HepG2 (cell line): Measurements from ENCODE around the gene DUSP2. TPM values are rescaled to one million over a fixed set of nuclear protein-coding genes. Genes with fewer than 3 reads are reported as not detected.

Experiments
- ATAC-seq: fragments of 200-7000 bp; cut with Tn5 transposase; 3 replicates; pipeline ENCODE4 v1.9.1; 2020; ENCODE audit warnings: mild to moderate bottlenecking, moderate library complexity
- BruUV-seq: library from RNA; stranded (reverse); fragments of 400-500 nt; replicated peaks from 2 replicates; lab custom pipeline; 2021; lab: Mats Ljungman, UMichigan
- CTCF ChIA-PET: fragments of 300-600 bp; formaldehyde crosslinking; extraction: SDS; loops from one replicate; lab custom pipeline; 2021; ENCODE audit warnings: low total read pairs, inconsistent platforms, low intra/inter-chr PET ratio; lab: Yijun Ruan, JAX
- POLR2A ChIA-PET: fragments of 350-600 bp; sonication (Branson Sonifier 250); formaldehyde crosslinking; loops from one replicate; lab custom pipeline; 2020; ENCODE audit warnings: antibody characterized with exemption, inconsistent platforms; lab: Yijun Ruan, JAX
- DNase-seq: peaks from one replicate; pipeline ENCODE4 v3.0.0-alpha.2; 2015; ENCODE audit warnings: low spot score
- FAIRE-seq: peaks from 3 replicates; lab custom pipeline; 2011; peaks lifted over from hg19 to GRCh38; lab: Jason Lieb, UNC
- H2AFZ ChIP-seq: one replicate; pipeline ENCODE4 v1.6.1; 2011; ENCODE audit warnings: low read length, inconsistent platforms
- H3K27ac ChIP-seq: fragments of 300-600 bp; 3 replicates; pipeline ENCODE4 v1.8.0; 2011; ENCODE audit warnings: mixed run types, mild to moderate bottlenecking, mixed read lengths, low read length, inconsistent platforms; ENCODE audit not compliant: insufficient read depth; ENCODE audit errors: extremely low read length
- H3K27me3 ChIP-seq, 2 experiments: fragments of 200-600 bp in 1 of 2; 2 replicates in 1 of 2; 3 replicates in 1 of 2; pipeline versions ENCODE4 v1.6.0 to v1.8.0; 2011; ENCODE audit warnings: low read length in 2 of 2, mild to moderate bottlenecking in 2 of 2, moderate library complexity in 2 of 2, inconsistent platforms in 1 of 2; ENCODE audit not compliant: insufficient read depth in 2 of 2, control insufficient read depth in 1 of 2
- H3K36me3 ChIP-seq, 2 experiments: fragments of 200-600 bp in 1 of 2; replicated peaks in 1 of 2; 2 replicates in 1 of 2; 3 replicates in 1 of 2; pipeline versions ENCODE4 v1.5.1 to v1.8.0; 2011; ENCODE audit warnings: low read length in 2 of 2, inconsistent platforms in 1 of 2; ENCODE audit not compliant: insufficient read depth in 2 of 2, control insufficient read depth in 1 of 2
- H3K4me1 ChIP-seq: 2 replicates; pipeline ENCODE4 v1.5.1; 2012; ENCODE audit warnings: low read length, inconsistent platforms; ENCODE audit not compliant: insufficient read depth
- H3K4me2 ChIP-seq: 2 replicates; pipeline ENCODE4 v1.6.0; 2011; ENCODE audit warnings: low read depth, low read length, inconsistent platforms
- H3K4me3 ChIP-seq, 3 experiments: fragments of 200-600 bp in 1 of 3; sonication (generic), shearing (Covaris generic) in 1 of 3; replicated peaks in 1 of 3; 2 replicates each; pipeline ENCODE4 v1.5.1; 2011 to 2016; ENCODE audit warnings: low read length in 3 of 3, inconsistent platforms in 2 of 3, low read depth in 2 of 3, mild to moderate bottlenecking in 2 of 3, control low read depth in 1 of 3, mixed read lengths in 1 of 3; ENCODE audit not compliant: insufficient read depth in 1 of 3
- H3K79me2 ChIP-seq: one replicate; pipeline ENCODE4 v1.6.1; 2011; ENCODE audit warnings: low read length, inconsistent platforms; ENCODE audit not compliant: insufficient read depth
- H3K9ac ChIP-seq: 2 replicates; pipeline ENCODE4 v1.6.0; 2011; ENCODE audit warnings: mild to moderate bottlenecking, low read depth, low read length, inconsistent platforms; ENCODE audit not compliant: insufficient read depth
- H3K9me3 ChIP-seq: 2 replicates; pipeline ENCODE4 v1.5.1; 2012; ENCODE audit warnings: mild to moderate bottlenecking, low read length
- H4K20me1 ChIP-seq: 2 replicates; pipeline ENCODE4 v1.6.0; 2011; ENCODE audit warnings: inconsistent platforms, mild to moderate bottlenecking, low read length, moderate library complexity; ENCODE audit not compliant: insufficient read depth
- HOXA9 ChIP-seq: sonication (generic); formaldehyde crosslinking; IDR thresholded peaks from 2 replicates; pipeline ENCODE4 v1.8.1; 2022; ENCODE audit warnings: missing genetic modification reagents, mild to moderate bottlenecking, moderate library complexity, borderline replicate concordance
- KDM4B ChIP-seq: sonication (generic); formaldehyde crosslinking; IDR thresholded peaks from 2 replicates; pipeline ENCODE4 v1.4.0; 2020; ENCODE audit warnings: missing genetic modification reagents
- MAF1 ChIP-seq: sonication (generic); formaldehyde crosslinking; IDR thresholded peaks from 2 replicates; pipeline ENCODE4 v1.5.0; 2020; ENCODE audit warnings: missing genetic modification reagents, borderline replicate concordance
- MBNL3 ChIP-seq: fragments of 250-450 bp; sonication (Bioruptor Pico); conservative IDR thresholded peaks from 2 replicates; pipeline ENCODE4 v1.8.0; 2022; ENCODE audit warnings: mild to moderate bottlenecking, inconsistent platforms
- NFKB2 ChIP-seq: sonication (generic); formaldehyde crosslinking; IDR thresholded peaks from 2 replicates; pipeline ENCODE4 v1.4.0; 2020; ENCODE audit warnings: missing genetic modification reagents, borderline replicate concordance
- ZNF24 ChIP-seq: fragments of 450-650 bp; IDR thresholded peaks from 2 replicates; pipeline ENCODE4 v1.6.1; 2017; ENCODE audit warnings: antibody characterized with exemption, mild to moderate bottlenecking
- ZNF619 ChIP-seq: sonication (generic); formaldehyde crosslinking; IDR thresholded peaks from 2 replicates; pipeline ENCODE4 v1.4.0; 2020; ENCODE audit warnings: mild to moderate bottlenecking, missing genetic modification reagents
- WGBS: methylation state at CpG from one replicate; pipeline ENCODE4 v1.1.6; 2017; ENCODE audit warnings: low lambda C conversion rate; 5-methylcytosine and 5-hydroxymethylcytosine counted together
- in situ Hi-C: cut with HindIII; loops from 2 replicates; pipeline ENCODE4 v1.10.0; 2017; ENCODE audit warnings: low pct_unique_long_range_greater_than_20kb; ENCODE audit not compliant: extremely low pct_ligation_motif_present
- intact Hi-C: fragments of 100-400 bp; cut with micrococcal nuclease; formaldehyde crosslinking; loops from one replicate; pipeline ENCODE4 v1.10.0; 2022; ENCODE audit not compliant: unreplicated experiment
- polyA plus RNA-seq, 8 experiments: library from polyadenylated mRNA; depleted of rRNA in 3 of 8; stranded (reverse) in 7 of 8; unstranded in 1 of 8; fragments of >200 nt; fragmentation: Illumina TruSeq in 4 of 8; extraction: Trizol in 4 of 8; gene quantifications; 2 replicates each; pipeline versions ENCODE4 v1.2.1 to v1.2.3, GENCODE V29; 2011 to 2016; ENCODE audit warnings: low read depth in 4 of 8, missing spikeins in 1 of 8, mixed read lengths in 1 of 8; ENCODE audit not compliant: insufficient read depth in 1 of 8
- total RNA-seq, 5 experiments: library from RNA; depleted of rRNA; stranded (reverse); fragments of >200 nt; fragmentation: Illumina TruSeq; extraction: Trizol; gene quantifications; 2 replicates each; pipeline ENCODE4 v1.2.3, GENCODE V29; 2016; ENCODE audit warnings: low read depth in 1 of 5
- TF ChIP-seq, protein P1 (sequence below): sonication (generic); formaldehyde crosslinking; IDR thresholded peaks from 2 replicates; pipeline ENCODE4 v1.4.0; 2020; ENCODE audit warnings: missing genetic modification reagents
- TF ChIP-seq, protein P2 (sequence below): sonication (generic); formaldehyde crosslinking; IDR thresholded peaks from 2 replicates; pipeline ENCODE4 v1.5.0; 2020; ENCODE audit warnings: mild to moderate bottlenecking, missing genetic modification reagents, borderline replicate concordance
- TF ChIP-seq, protein P3 (sequence below): sonication (generic); formaldehyde crosslinking; IDR thresholded peaks from 2 replicates; pipeline ENCODE4 v1.5.0; 2020; ENCODE audit warnings: mild to moderate bottlenecking, missing genetic modification reagents, borderline replicate concordance

DUSP2 gene
- total and polyA plus RNA-seq, 2 of the 13 experiments (the other 11 are each of a cell fraction or from before 2014, with no cell fraction given), result not detected

DNA sequence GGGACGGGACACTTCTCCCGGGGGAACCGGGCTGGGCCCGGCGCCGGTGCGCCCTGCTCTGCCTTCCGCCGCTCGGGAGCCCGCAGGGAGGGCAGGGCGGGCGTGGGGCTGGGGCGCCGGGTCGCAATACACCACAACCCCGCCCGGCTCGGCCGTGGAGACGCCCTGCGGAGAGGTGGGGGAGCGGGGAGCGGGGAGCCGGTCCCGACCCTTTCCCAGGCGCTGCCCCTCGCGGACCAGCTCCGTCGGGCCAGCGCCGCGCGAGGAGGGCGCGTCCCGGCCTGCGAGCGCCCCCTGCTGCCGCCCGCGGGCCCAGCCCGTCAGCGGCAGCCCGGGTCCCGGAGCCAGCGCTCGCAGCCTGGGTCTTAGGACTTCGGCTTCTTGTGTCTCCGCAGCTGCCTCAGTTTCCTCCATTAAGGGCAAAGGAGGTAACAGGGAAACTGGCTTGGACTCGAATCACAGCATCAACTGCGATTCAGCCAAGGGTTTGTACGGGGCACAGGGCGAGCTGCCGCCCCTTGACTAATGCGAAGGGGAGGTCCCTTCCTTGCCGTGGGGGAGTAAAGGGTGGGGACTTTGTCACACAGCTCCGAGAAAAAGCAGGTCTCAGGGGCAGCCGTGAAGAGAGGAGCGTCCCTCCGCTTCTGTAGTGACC lies 28.2 kb downstream of the DUSP2 start:
- Histone ChIP-seq H3K27me3 (peaks cover 26 to 71% of the 10 kb centered on the region in 2 experiments), H2AFZ (no peak overlapping the region), H3K27ac (no peak overlapping the region), H4K20me1 (no peaks in the 10 kb centered on the region), H3K4me2 (peak overlapping the region; percentile 78), H3K4me3 (peak overlapping the region; percentile 48 to 76 (median 53); a peak in 5 of 6 replicates), H3K79me2 (no peaks in the 10 kb centered on the region), H3K36me3 (no peaks in the 10 kb centered on the region), H3K4me1 (0 out of 2 replicates have a peak, but pooled peaks cover 5% of the 10 kb centered on the region), H3K9me3 (no peaks in the 10 kb centered on the region), H3K9ac (no peak overlapping the region)
- peak; percentile 85 for ATAC-seq
- ChIA-PET CTCF (interaction anchor here (1.2 to 2.4 kb wide), 4 partner anchors 54 to 124 kb away, joined by 3 to 13 read pairs (median 7); no protein-coding TSS in a partner anchor), POLR2A (no interaction called here)
- no TSS peak for BruUV-seq
- no peak for FAIRE-seq
- intact Hi-C loops, result loop anchor here (10.0 kb wide), 2 partner anchors 52 to 92 kb away; no protein-coding TSS in a partner anchor
- in situ Hi-C loops, result loop anchor here (25.0 kb wide), 2 partner anchors 105 to 280 kb away; no protein-coding TSS in a partner anchor
- 14% methylated on average over 19 of the region's 62 CpGs for WGBS
- DNase-seq, result no peak
- TF ChIP-seq, protein P1, sequence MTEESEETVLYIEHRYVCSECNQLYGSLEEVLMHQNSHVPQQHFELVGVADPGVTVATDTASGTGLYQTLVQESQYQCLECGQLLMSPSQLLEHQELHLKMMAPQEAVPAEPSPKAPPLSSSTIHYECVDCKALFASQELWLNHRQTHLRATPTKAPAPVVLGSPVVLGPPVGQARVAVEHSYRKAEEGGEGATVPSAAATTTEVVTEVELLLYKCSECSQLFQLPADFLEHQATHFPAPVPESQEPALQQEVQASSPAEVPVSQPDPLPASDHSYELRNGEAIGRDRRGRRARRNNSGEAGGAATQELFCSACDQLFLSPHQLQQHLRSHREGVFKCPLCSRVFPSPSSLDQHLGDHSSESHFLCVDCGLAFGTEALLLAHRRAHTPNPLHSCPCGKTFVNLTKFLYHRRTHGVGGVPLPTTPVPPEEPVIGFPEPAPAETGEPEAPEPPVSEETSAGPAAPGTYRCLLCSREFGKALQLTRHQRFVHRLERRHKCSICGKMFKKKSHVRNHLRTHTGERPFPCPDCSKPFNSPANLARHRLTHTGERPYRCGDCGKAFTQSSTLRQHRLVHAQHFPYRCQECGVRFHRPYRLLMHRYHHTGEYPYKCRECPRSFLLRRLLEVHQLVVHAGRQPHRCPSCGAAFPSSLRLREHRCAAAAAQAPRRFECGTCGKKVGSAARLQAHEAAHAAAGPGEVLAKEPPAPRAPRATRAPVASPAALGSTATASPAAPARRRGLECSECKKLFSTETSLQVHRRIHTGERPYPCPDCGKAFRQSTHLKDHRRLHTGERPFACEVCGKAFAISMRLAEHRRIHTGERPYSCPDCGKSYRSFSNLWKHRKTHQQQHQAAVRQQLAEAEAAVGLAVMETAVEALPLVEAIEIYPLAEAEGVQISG, result 0 out of 2 replicates have a peak, but pooled peaks have one; percentile 26
- no peak for TF ChIP-seq MBNL3 (CRISPR knock-in tag)
- no peak for TF ChIP-seq ZNF24
- no peak for TF ChIP-seq ZNF619 (CRISPR knock-in tag)
- no peak for TF ChIP-seq MAF1 (CRISPR knock-in tag)
- TF ChIP-seq, protein P2, sequence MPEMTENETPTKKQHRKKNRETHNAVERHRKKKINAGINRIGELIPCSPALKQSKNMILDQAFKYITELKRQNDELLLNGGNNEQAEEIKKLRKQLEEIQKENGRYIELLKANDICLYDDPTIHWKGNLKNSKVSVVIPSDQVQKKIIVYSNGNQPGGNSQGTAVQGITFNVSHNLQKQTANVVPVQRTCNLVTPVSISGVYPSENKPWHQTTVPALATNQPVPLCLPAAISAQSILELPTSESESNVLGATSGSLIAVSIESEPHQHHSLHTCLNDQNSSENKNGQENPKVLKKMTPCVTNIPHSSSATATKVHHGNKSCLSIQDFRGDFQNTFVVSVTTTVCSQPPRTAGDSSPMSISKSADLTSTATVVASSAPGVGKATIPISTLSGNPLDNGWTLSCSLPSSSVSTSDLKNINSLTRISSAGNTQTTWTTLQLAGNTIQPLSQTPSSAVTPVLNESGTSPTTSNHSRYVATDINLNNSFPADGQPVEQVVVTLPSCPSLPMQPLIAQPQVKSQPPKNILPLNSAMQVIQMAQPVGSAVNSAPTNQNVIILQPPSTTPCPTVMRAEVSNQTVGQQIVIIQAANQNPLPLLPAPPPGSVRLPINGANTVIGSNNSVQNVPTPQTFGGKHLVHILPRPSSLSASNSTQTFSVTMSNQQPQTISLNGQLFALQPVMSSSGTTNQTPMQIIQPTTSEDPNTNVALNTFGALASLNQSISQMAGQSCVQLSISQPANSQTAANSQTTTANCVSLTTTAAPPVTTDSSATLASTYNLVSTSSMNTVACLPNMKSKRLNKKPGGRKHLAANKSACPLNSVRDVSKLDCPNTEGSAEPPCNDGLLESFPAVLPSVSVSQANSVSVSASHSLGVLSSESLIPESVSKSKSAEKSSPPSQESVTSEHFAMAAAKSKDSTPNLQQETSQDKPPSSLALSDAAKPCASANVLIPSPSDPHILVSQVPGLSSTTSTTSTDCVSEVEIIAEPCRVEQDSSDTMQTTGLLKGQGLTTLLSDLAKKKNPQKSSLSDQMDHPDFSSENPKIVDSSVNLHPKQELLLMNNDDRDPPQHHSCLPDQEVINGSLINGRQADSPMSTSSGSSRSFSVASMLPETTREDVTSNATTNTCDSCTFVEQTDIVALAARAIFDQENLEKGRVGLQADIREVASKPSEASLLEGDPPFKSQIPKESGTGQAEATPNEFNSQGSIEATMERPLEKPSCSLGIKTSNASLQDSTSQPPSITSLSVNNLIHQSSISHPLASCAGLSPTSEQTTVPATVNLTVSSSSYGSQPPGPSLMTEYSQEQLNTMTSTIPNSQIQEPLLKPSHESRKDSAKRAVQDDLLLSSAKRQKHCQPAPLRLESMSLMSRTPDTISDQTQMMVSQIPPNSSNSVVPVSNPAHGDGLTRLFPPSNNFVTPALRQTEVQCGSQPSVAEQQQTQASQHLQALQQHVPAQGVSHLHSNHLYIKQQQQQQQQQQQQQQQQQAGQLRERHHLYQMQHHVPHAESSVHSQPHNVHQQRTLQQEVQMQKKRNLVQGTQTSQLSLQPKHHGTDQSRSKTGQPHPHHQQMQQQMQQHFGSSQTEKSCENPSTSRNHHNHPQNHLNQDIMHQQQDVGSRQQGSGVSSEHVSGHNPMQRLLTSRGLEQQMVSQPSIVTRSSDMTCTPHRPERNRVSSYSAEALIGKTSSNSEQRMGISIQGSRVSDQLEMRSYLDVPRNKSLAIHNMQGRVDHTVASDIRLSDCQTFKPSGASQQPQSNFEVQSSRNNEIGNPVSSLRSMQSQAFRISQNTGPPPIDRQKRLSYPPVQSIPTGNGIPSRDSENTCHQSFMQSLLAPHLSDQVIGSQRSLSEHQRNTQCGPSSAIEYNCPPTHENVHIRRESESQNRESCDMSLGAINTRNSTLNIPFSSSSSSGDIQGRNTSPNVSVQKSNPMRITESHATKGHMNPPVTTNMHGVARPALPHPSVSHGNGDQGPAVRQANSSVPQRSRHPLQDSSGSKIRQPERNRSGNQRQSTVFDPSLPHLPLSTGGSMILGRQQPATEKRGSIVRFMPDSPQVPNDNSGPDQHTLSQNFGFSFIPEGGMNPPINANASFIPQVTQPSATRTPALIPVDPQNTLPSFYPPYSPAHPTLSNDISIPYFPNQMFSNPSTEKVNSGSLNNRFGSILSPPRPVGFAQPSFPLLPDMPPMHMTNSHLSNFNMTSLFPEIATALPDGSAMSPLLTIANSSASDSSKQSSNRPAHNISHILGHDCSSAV (CRISPR knock-in tag), result no peak
- TF ChIP-seq KDM4B (CRISPR knock-in tag), result no peak
- TF ChIP-seq NFKB2 (CRISPR knock-in tag), result no peak
- no peak for TF ChIP-seq HOXA9 (CRISPR knock-in tag)
- TF ChIP-seq, protein P3, sequence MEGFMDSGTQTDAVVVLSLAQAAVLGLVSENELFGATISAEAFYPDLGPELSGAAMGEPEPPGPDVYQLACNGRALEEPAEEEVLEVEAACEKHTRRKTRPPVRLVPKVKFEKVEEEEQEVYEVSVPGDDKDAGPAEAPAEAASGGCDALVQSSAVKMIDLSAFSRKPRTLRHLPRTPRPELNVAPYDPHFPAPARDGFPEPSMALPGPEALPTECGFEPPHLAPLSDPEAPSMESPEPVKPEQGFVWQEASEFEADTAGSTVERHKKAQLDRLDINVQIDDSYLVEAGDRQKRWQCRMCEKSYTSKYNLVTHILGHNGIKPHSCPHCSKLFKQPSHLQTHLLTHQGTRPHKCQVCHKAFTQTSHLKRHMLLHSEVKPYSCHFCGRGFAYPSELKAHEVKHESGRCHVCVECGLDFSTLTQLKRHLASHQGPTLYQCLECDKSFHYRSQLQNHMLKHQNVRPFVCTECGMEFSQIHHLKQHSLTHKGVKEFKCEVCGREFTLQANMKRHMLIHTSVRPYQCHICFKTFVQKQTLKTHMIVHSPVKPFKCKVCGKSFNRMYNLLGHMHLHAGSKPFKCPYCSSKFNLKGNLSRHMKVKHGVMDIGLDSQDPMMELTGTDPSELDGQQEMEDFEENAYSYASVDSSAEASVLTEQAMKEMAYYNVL (CRISPR knock-in tag), result no peak
